ENCODE measurements around the gene AKT3.

GRCh38 chr1:243475966-243476365 is 374.1 kb downstream of the AKT3 start:
- TF ChIP-seq CTCF (IDR thresholded peaks at IDR 0.05) (no peak), POLR2A (IDR thresholded peaks at IDR 0.05) (no peak), POLR2AphosphoS5 (IDR thresholded peaks at IDR 0.05) (no peak)

Measured in upper lobe of left lung (tissue), 4 donors.